K562 (cell line): ENCODE data around the gene ACSL6. TPM values are rescaled to one million over a fixed set of nuclear protein-coding genes. Genes with fewer than 3 reads are reported as not detected.
A peak's percentile ranks its signal among the peaks of the same experiment; 100 is the strongest.

ENCODE experiments used
- ATF1 ChIP-seq, 2 experiments: fragments of 450-650 bp in 1 of 2; IDR thresholded peaks; 2 replicates each; pipeline ENCODE4 v1.6.1; 2016; ENCODE audit warnings: missing compliant biosample characterization in 1 of 2, missing genetic modification characterization in 1 of 2
- CXXC5 ChIP-seq: fragments of 250-450 bp; sonication (Bioruptor Pico); IDR thresholded peaks from 2 replicates; pipeline ENCODE4 v1.8.0; 2022; ENCODE audit warnings: inconsistent platforms, mild to moderate bottlenecking, moderate library complexity
- DMBX1 ChIP-seq: fragments of 250-450 bp; sonication (Bioruptor Pico); IDR thresholded peaks from 2 replicates; pipeline ENCODE4 v1.8.0; 2022; ENCODE audit warnings: inconsistent platforms, mild to moderate bottlenecking, moderate library complexity, borderline replicate concordance
- ELF4 ChIP-seq: fragments of 450-650 bp; formaldehyde crosslinking; IDR thresholded peaks from 2 replicates; pipeline ENCODE4 v1.4.0; 2022; ENCODE audit warnings: missing genetic modification characterization
- GATAD2A ChIP-seq: fragments of 450-650 bp; IDR thresholded peaks from 2 replicates; pipeline ENCODE4 v1.6.1; 2017
- HMGN3 ChIP-seq: IDR thresholded peaks from 2 replicates; pipeline ENCODE4 v1.6.1; 2011; ENCODE audit warnings: borderline replicate concordance, low read depth, mild to moderate bottlenecking, mixed read lengths, low read length; ENCODE audit not compliant: insufficient read length; ENCODE audit errors: extremely low read depth
- KLF16 ChIP-seq: IDR thresholded peaks from 2 replicates; pipeline ENCODE4 v1.6.1; 2016; ENCODE audit warnings: antibody characterized with exemption
- LEF1 ChIP-seq: fragments of 450-650 bp; IDR thresholded peaks from 2 replicates; pipeline ENCODE4 v1.6.1; 2016; ENCODE audit warnings: mild to moderate bottlenecking
- MAFK ChIP-seq: IDR thresholded peaks from 2 replicates; pipeline ENCODE4 v1.6.1; 2011; ENCODE audit warnings: low read length, improper control_type of control experiment
- PHF20 ChIP-seq: fragments of 450-650 bp; IDR thresholded peaks from 2 replicates; pipeline ENCODE4 v1.6.1; 2018; ENCODE audit not compliant: partially characterized antibody
- PURB ChIP-seq: sonication (generic); formaldehyde crosslinking; IDR thresholded peaks from 2 replicates; pipeline ENCODE4 v1.9.0; 2021; ENCODE audit warnings: low read depth, mild to moderate bottlenecking, missing genetic modification reagents
- RNF219 ChIP-seq: fragments of 250-450 bp; sonication (Bioruptor Pico); IDR thresholded peaks from 2 replicates; pipeline ENCODE4 v1.5.0; 2022; ENCODE audit warnings: mild to moderate bottlenecking
- RUNX1 ChIP-seq: sonication (generic); IDR thresholded peaks from 2 replicates; pipeline ENCODE4 v1.6.1; 2016; ENCODE audit warnings: antibody characterized with exemption, low read depth
- SAFB2 ChIP-seq: fragments of 200-400 bp; formaldehyde crosslinking; IDR thresholded peaks from 2 replicates; pipeline ENCODE4 v1.6.1; 2018; ENCODE audit warnings: borderline replicate concordance, low read length, low read depth, moderate library complexity; ENCODE audit not compliant: severe bottlenecking
- SMAD4 ChIP-seq: fragments of 250-450 bp; sonication (Bioruptor Pico); conservative IDR thresholded peaks from 2 replicates; pipeline ENCODE4 v1.8.0; 2021; ENCODE audit warnings: inconsistent platforms, mild to moderate bottlenecking, moderate library complexity
- WHSC1 ChIP-seq: IDR thresholded peaks from one replicate; pipeline ENCODE4 v1.6.1; 2012; ENCODE audit warnings: low read length, control low read depth, inconsistent platforms
- ZNF316 ChIP-seq: fragments of 450-650 bp; IDR thresholded peaks from 2 replicates; pipeline ENCODE4 v1.6.1; 2016
- ZNF518B ChIP-seq: fragments of 250-450 bp; sonication (Bioruptor Pico); IDR thresholded peaks from 2 replicates; pipeline ENCODE4 v1.5.0; 2021; ENCODE audit warnings: mild to moderate bottlenecking, moderate library complexity
- polyA plus RNA-seq, 8 experiments: library from polyadenylated mRNA; depleted of rRNA in 4 of 8; stranded (reverse) in 5 of 8; unstranded in 3 of 8; fragments of >200 nt; fragmentation: Nextera tagmentation in 2 of 8; fragmentation: Illumina TruSeq in 1 of 8; extraction: Ambion mirVana in 2 of 8; extraction: Trizol in 1 of 8; gene quantifications; 2 replicates each; pipeline versions ENCODE4 v1.2.1 to v1.2.3, GENCODE V29; 2011 to 2014; ENCODE audit warnings: inconsistent platforms in 1 of 8, missing spikeins in 1 of 8
- total RNA-seq, 7 experiments: library from RNA; depleted of rRNA in 6 of 7; stranded (reverse); fragments of >200 nt in 6 of 7; fragmentation: Illumina TruSeq in 2 of 7; extraction: Trizol in 2 of 7; gene quantifications; 2 replicates each; pipeline versions ENCODE4 v1.2.1 to v1.2.3, GENCODE V29; 2011 to 2021; ENCODE audit warnings: low replicate concordance in 1 of 7
- TF ChIP-seq, protein P1 (sequence below): fragments of 450-650 bp; IDR thresholded peaks from 2 replicates; pipeline ENCODE4 v1.6.1; 2017; ENCODE audit warnings: mild to moderate bottlenecking, moderate library complexity
- TF ChIP-seq, protein P2 (sequence below), 2 experiments: fragments of 200-800 bp in 1 of 2; sonication (Bioruptor generic) in 1 of 2; sonication (generic) in 1 of 2; formaldehyde crosslinking in 1 of 2; IDR thresholded peaks in 1 of 2; conservative IDR thresholded peaks in 1 of 2; 2 replicates each; pipeline versions ENCODE4 v1.5.0 to v1.6.1; 2016 to 2020; ENCODE audit warnings: missing compliant biosample characterization in 1 of 2, missing genetic modification characterization in 1 of 2, missing genetic modification reagents in 1 of 2

Gene ACSL6
- total and polyA plus RNA-seq, 9 of the 15 experiments (the other 6 are each of a cell fraction or from before 2014, with no cell fraction given) = 0.50 to 1.5 (median 0.69) TPM

GRCh38 chr5:131994533-131995226 lies 16.8 kb downstream of the ACSL6 start (continued):
- TF ChIP-seq RNF219 (CRISPR knock-in tag) = no peak
- TF ChIP-seq SMAD4 (CRISPR knock-in tag) = peak; percentile 89
- TF ChIP-seq RUNX1 = peak; percentile 94; the same call in 1 of the 2 replicates
- TF ChIP-seq, protein P1, sequence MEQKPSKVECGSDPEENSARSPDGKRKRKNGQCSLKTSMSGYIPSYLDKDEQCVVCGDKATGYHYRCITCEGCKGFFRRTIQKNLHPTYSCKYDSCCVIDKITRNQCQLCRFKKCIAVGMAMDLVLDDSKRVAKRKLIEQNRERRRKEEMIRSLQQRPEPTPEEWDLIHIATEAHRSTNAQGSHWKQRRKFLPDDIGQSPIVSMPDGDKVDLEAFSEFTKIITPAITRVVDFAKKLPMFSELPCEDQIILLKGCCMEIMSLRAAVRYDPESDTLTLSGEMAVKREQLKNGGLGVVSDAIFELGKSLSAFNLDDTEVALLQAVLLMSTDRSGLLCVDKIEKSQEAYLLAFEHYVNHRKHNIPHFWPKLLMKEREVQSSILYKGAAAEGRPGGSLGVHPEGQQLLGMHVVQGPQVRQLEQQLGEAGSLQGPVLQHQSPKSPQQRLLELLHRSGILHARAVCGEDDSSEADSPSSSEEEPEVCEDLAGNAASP = no peak
- TF ChIP-seq CXXC5 = peak; percentile 78
- peak; percentile 18; the same call in 1 of the 2 replicates for TF ChIP-seq ELF4
- TF ChIP-seq ZNF316 = peak; percentile 35; the same call in 1 of the 2 replicates
- no peak for TF ChIP-seq ATF1 (CRISPR knock-in tag; IDR thresholded peaks at IDR 0.05)
- peak; percentile 58 for TF ChIP-seq ATF1 (tag; IDR thresholded peaks at IDR 0.05)
- peak; percentile 91 for TF ChIP-seq DMBX1 (CRISPR knock-in tag)
- no peak for TF ChIP-seq PHF20
- no peak for TF ChIP-seq ZNF518B (CRISPR knock-in tag)
- TF ChIP-seq SAFB2 = no peak
- TF ChIP-seq KLF16 = peak; percentile 95
- peak; percentile 82 for TF ChIP-seq HMGN3
- TF ChIP-seq LEF1 = peak; percentile 96
- no peak for TF ChIP-seq GATAD2A
- TF ChIP-seq WHSC1 = no peak
- TF ChIP-seq PURB (CRISPR knock-in tag) = no peak
- peak; percentile 32; the same call in 1 of the 2 replicates for TF ChIP-seq MAFK
- TF ChIP-seq, protein P2, sequence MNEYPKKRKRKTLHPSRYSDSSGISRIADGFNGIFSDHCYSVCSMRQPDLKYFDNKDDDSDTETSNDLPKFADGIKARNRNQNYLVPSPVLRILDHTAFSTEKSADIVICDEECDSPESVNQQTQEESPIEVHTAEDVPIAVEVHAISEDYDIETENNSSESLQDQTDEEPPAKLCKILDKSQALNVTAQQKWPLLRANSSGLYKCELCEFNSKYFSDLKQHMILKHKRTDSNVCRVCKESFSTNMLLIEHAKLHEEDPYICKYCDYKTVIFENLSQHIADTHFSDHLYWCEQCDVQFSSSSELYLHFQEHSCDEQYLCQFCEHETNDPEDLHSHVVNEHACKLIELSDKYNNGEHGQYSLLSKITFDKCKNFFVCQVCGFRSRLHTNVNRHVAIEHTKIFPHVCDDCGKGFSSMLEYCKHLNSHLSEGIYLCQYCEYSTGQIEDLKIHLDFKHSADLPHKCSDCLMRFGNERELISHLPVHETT (CRISPR knock-in tag; conservative IDR thresholded peaks at IDR 0.05 in 1 of 2, IDR thresholded peaks at IDR 0.05 in 1 of 2) = 0 out of 4 replicates have a peak, but pooled peaks of 1 of the 2 experiments have one; percentile 38
